GM21576 (cell line): Measurements from ENCODE around the gene YOD1.

ENCODE experiments used
- ATAC-seq: cut with Tn5 transposase; IDR thresholded peaks from one replicate; pipeline ENCODE4 v1.9.1; 2021; ENCODE audit warnings: mild to moderate bottlenecking, moderate library complexity; ENCODE audit not compliant: unreplicated experiment

Gene YOD1

DNA sequence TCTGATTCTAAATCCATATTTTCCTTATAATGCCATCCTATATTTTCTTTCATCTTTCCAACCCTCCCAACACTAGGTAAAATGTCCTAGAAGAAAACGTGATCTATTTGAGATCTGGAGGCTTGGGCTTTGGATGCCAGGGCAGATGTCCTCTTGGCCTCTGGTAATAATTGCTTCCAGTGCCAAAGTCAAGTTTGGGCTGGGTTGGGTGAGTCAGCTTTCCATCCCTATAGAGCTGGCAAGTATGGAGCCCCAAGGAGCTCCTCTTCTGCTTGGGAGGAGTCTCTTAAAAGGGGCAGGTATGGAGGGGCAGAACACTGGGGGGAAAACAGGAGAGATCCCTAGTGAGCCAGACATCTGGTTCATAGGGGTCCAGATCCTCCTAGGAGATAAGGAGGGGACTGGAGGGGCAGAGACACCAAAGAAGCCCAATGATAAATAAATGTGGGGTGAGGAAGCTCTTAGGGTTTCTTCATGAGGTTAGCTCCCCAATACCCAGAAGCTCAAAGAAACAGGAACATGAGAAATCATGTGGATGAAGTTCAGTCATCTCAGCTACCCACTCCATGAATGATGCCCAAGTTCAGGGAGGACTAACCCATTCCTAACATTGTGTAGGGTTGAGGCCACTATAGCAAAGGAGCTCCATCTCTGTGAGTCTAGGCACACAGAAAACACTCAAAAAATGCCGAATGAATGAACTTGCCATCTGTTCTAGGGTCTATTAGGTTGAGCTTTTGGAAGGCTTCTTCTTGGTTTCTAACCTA lies 21.9 kb downstream of the YOD1 start:
- no peak for ATAC-seq

GRCh38 chr1:207027921-207028320 lies 23.1 kb downstream of the YOD1 start:
- no peak for ATAC-seq

- no peak for ATAC-seq
Measured at GRCh38 chr1:207027206-207027777, 23.7 kb downstream of the YOD1 start.

DNA sequence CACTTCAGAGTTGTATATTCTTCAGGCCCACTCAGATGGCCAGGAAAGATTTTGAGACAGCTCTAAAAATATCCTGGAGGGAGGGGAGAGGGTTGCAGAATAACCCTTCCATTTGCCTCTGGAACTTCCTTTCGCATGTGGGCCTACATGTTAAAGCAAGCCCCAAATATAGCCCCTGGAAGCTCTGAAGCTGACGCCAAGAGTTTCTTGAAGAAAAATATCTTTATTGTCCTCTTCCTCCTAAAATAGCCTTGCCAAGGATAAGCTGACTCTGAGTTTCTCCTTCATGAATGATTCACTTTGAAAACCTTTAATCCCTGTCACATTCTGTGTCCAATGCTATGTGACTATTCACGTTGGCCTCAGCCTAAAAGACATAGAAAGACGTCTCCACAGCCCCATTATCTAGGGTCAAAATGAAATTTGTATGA lies 24.9 kb downstream of the YOD1 start:
- no peak for ATAC-seq

DNA sequence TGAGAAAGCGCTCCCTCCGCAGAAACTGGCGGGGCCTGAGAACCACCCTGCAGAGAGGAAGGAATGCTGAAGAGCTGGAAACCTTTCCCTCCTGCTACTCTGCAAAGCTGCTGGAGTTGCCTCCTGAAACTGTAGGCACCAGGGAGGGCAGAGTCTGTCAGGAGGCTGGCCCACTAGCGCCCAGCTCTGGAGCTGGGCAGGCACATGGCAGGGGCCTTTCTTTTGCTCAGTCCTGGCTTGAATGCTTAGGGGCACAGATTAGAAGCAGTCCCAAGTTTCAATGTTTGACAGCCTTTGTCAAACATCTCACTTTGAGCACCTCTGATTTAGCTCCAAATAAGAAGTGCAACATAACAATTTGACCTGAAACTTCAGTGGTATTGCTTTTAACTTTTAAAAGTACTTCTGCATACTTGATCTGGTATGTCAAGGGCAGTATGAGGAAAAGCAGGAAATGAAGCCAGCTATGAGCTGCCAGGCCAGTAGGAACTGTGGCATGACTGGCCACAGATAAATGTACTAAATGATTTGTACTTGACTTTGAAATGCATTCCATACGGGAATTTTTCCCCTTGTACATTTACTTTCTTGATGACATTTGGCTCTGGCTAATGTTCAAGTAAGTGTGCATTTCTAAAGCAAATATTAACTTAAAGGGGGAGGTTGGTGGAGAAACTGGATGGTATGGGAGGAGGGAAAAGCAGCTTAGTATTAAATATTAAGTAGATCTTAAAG lies 25.7 kb downstream of the YOD1 start:
- ATAC-seq, result no peak

DNA sequence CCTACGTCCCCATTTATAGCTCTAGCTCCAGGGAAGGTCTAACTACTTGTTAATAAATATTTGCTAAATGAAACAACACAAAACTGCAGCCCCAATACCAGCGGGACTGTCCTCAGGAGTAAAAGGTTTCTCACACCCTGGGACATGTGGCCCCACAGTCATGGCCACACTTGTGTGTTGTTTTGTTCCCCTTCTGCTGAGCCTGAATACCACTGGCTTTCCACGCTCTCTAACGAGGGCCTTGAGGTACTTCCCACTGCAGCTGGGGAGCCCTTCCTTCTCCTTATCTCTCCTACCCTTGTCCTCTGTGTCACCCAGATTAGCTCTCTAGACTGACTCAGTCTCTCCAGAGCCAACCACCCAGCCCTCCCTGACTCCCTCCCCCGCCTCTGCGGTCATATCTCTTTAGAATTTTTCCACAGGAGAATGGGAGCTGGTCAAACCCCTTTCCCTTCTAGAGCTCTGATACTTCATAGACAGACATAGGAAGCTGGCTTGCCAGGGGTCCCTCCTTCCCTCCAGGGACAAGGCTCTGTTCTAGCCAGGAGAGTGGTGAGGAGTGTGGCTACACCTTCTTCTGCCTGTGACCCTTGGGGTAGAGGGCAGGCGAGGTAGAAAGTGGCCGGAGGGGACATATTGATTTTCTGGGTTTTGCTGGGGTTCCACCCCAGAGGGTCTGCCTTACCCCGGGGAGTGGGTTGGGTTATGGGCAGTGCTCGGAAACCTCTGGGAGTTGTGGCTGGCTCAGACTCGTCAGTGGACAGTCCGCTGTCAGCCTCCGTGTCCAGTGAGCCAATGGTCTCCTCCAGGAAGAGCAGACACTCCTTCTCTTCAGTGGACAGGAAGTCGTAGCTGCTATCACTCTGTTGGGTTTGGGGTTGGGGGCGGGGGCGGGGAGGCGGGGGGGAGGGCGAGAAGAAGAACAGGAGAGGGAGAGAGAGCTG lies 26.5 kb downstream of the YOD1 start:
- no peak for ATAC-seq

DNA sequence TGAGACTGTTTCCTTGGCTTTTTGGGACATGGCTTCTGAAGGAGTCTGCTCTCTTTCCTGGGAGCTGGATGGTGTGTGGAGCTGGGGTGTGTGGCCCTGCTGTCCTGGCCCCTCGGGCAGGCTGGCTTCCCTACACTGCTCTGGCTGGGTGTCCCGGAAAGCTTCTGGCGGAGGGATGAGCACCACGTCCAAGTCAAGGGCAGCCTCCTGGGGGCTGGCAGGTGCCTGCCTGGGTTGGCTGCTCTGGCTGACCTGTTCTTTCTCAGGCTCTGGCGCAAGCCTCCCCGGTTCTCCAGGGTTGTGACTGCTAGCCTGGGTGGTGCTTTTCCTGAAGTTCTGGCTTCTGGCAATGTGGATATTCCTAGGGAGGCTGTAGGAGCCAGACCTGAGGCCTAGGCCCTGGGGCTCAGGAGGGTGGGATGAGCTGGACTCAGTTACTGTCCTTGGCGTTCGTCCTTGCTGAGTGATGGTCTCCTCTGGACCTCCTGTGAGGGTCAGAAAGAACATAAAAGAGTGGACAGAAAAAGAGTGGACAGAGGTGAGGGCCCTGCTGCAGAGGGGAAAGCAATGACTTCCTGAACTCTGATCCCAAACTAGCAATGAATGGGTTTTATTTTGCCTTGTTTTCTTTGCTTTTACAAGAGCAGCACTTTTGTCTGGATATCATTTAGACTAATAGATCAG lies 27.9 kb downstream of the YOD1 start:
- ATAC-seq, result no peak

- ATAC-seq, result no peak
Measured at GRCh38 chr1:207021876-207022596, 29.0 kb downstream of the YOD1 start.

DNA sequence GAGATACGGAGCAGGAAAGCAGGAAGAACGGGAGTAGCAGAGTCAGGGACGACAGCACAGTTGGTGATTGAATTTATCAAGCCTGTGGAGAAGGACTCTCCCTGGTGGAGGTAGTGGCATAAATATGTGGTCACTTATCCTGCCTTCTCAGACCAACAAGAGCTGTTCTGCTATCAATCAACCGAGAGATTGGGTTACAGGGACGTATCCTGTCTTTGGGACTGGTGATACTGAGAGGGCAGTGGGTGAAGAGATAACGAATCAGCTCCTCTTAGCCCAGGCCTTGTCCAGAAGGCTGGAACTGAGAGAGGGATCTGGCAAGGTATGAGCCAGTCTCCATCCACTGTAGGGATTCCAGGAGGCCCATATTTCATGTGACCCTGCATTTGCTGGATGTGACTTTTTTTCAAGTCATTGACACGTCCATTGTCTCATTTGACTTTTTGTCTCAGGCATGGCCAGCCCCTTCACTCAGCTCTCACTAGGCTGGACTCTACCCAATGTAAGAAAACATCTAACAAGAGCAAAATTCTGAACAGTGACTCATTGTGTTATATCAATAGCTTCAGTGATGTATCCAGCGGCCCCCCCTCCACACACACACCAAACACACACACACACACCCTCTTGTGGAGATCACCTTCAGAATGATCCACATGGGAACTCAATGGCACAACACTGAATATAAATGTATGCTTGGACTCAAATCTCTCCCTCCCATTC lies 29.7 kb downstream of the YOD1 start:
- ATAC-seq, result no peak

DNA sequence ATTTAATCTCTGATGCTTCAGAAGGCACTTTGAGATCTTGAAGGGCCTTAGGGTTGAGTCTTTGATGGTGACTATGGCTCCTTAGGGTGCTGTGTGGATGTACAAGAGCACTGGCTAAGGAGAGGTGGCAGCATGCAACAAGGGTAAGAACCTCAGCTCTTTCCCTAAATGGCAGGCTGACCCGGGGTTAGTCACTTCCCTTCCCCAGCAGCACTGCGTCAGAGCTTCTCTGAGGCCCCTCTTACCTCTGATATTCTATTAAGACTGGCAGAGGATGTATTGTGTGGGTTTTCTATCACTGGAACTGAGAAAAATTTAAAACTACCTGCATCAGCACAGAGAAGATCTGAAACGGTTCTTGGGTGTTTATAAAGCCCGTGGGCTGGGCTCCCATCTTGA lies 30.3 kb downstream of the YOD1 start:
- no peak for ATAC-seq

- no peak for ATAC-seq
Measured at GRCh38 chr1:207020065-207020708, 30.8 kb downstream of the YOD1 start.

- ATAC-seq, result no peak
Measured at GRCh38 chr1:207019661-207020060, 31.3 kb downstream of the YOD1 start.

DNA sequence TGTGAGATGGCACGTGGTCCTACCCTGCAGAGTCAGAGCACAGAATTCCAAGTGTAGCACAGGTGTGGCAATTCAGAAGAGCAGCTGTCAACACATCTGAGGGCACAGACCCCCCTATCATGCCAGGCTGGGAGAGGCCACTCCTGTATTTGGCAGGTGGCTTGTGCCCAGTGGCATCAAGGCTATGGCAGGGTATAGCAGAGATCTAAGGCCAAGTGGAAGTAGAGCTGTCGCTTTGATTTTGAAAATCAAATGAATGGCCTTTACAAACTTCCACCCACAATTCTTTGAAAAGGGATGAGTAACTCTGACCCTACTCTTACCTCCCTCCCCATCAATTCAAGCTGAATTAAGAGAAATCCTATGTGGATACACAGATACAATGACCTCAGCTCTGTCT lies 31.8 kb downstream of the YOD1 start:
- ATAC-seq, result no peak

GRCh38 chr1:207018707-207019106 lies 32.3 kb downstream of the YOD1 start:
- ATAC-seq, result no peak

DNA sequence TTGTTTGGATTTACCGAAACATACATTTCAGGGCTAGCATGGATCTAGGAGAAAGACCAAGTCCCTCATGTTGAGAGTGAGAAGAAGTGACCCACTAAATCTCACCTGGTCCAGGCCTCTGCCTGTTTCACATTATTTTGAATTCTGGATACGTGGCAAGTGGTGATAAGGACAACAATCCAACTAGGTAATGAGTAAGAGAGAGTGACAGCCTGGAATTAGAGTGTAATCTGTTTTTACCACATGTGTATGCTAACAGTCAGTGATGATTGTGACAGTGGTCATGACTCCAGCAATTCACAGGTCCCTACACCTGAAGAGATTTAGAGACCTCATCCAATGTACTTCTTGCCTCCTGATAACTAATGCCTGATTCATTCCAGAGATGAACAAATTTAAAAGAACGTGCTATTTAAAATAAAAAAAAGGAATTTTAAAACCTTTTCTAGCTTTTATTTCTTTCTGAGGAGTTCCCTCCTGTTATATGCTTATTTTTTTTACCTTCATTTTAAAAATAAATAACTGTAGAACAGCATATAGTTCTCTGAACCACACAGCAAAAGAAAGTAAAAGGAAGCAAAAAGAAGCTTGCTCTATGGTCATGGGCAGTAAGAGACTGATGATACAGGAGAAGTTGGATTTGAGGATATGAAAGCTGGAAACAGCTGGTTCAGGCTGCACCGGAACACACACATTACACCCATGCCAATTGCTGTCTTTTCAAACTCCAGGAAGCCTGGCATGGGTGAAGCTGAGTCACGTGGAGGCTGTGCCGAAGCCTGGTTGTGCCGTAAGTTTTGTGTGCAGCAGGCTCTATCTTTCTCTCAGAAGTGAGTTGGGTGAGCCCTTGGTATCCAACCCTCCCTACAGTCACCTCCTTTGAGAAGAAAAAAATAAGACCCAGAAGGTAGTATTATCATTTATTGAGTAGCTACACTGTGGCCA lies 33.1 kb downstream of the YOD1 start:
- ATAC-seq, result no peak

DNA sequence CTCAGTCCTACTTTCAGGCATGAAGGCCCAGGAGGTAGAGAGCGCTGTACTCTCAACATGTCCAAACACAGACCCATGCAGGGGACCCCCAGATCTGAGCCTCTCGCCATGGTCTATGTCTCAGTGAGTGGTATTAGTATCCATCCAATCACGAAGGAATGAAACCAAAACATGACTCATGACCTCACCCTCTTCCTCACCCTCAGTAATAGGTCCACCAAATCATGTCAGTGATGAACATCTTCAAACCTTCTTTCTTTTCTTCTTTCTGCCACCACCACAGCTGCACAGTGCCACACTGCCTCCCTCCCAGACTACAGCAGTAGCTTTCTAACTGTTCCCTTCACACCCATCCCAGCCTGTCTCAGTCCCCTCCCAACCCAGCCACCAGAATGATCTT lies 35.2 kb downstream of the YOD1 start:
- no peak for ATAC-seq

DNA sequence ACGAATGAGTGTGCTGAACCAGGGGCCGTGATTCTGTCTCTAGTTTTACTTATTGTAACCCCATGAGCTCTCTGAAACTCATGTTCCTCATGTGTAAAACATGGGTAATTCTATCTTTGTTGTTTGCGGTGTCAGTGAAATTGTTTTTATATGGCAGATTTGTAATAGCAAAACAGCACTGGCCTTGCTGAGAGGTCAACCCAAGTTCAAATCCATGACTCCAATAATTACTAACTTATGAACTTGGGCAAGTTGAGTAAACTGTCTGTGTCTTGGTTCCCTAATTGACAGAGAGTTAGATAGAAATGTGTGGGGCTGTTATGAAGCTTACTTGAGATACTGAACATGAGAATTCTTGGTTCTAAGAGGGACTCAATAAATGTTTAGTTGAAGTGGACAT lies 36.3 kb downstream of the YOD1 start:
- ATAC-seq, result no peak
